ENCODE data around the gene HLA-DPA1. TPM values are rescaled to one million over a fixed set of nuclear protein-coding genes. Genes with fewer than 3 reads are reported as not detected.

Gene HLA-DPA1
- total RNA-seq, 8 experiments from 2014 or later = 0.09 to 6.9 (median 0.40) TPM

DNA sequence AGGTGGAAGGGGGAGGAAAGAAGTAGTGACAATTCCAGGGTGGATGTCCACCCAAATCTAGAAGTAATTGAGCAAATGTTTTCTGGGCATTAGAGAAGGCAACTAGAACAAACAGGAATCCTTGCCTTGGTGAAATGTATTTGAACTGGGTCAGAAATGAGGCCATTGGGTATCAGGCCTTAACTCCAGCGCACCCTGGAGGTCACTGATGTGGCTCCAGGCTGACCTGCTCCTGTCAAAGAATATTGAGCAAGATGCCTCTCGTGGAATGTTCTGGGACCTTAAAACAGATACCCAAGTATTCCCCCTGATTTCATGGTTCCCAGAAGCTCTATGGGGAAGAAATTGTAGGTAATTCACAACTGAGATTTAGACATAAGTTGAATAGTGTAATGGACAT lies 9.3 kb upstream of the HLA-DPA1 start:
- no peaks in the 10 kb centered on the region for H3K4me1 ChIP-seq (replicated peaks in 1 of 2)
- 17 to 72% (median 39%) methylated on average over 1 to 2 of the region's 2 CpGs; no CpG with 5 or more reads in 3 of the 10 experiments for WGBS, 10 experiments
- no peak overlapping the region for H3K27ac ChIP-seq
- peak in 4 of 8 experiments; percentile 26 to 45 (median 39) for ATAC-seq (replicated peaks in 6 of 8)
- H3K4me3 ChIP-seq = no peak overlapping the region
- in situ Hi-C loops (cut with MboI; ENCODE audit: low pct_unique_long_range_greater_than_20kb in 2 of 9, low sequenced_read_pairs in 9 of 9, unreplicated experiment in 9 of 9) = no loop called here

DNA sequence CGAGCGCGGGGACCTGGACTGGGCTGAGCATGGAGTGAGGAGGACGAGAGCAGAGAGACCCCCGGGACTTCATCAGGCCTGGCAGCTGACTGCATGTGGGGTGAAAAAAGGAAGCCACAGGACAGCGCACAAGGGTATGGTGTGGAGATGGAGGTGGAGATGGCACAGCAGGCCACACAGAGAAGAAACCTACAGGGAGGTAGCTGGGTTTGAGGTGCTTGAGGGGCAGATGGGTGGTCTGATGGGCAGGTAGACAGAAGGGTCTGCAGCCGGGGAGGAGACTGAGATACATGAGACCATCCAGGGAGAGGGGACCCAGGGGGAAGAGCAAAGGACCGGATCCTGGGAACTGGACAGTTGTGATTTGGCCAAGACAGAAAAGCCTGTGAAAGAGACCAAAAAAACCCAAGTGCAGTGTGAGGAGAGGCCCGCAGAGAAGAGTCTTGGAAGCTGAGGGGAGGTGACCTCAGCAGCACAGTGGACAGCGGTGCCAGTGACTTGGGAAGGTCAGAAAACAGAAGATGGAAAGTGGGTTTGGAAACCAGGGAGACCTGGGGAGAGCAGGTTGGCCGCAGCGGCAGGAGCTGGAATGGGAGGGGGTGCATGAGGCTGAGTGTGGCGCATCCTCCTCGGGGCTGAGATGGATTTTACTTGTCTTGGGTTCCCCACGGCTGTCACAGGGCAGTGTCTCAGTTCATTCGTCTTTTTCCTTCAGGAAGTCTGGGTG lies 7.8 kb upstream of the HLA-DPA1 start:
- 25 to 80% (median 55%) methylated on average over 1 to 7 of the region's 16 CpGs; no CpG with 5 or more reads in 3 of the 10 experiments for WGBS, 10 experiments
- Histone ChIP-seq H3K4me3 (peak overlapping the region in 4 of 5 donors; percentile 16 to 32 (median 28)), H3K4me1 (replicated peaks in 1 of 2) (no peaks in the 10 kb centered on the region), H3K27ac (peak overlapping the region in 1 of 2 donors; percentile 83)
- peak in 3 of 8 experiments; percentile 7 to 31 (median 9) for ATAC-seq (replicated peaks in 6 of 8)
- in situ Hi-C loops (cut with MboI; ENCODE audit: low pct_unique_long_range_greater_than_20kb in 2 of 9, low sequenced_read_pairs in 9 of 9, unreplicated experiment in 9 of 9) = no loop called here

- peak overlapping the region in 4 of 5 donors; percentile 16 to 32 (median 28) for H3K4me3 ChIP-seq
- H3K4me1 ChIP-seq (replicated peaks in 1 of 2) = no peaks in the 10 kb centered on the region
- peak overlapping the region in 1 of 2 donors; percentile 83 for H3K27ac ChIP-seq
- in situ Hi-C loops (cut with MboI; ENCODE audit: low pct_unique_long_range_greater_than_20kb in 2 of 9, low sequenced_read_pairs in 9 of 9, unreplicated experiment in 9 of 9) = no loop called here
- 0 to 18% (median 13%) methylated on average over 3 to 17 of the region's 49 CpGs; no CpG with 5 or more reads in 3 of the 10 experiments for WGBS, 10 experiments
- ATAC-seq (replicated peaks in 6 of 8) = peak; percentile 77 to 93 (median 86)
Observed at GRCh38 chr6:33080127-33081089, 7.0 kb upstream of the HLA-DPA1 start.

- in situ Hi-C loops (cut with MboI; ENCODE audit: low pct_unique_long_range_greater_than_20kb in 2 of 9, low sequenced_read_pairs in 9 of 9, unreplicated experiment in 9 of 9) = loop anchor here in 1 of 9 experiments (5.0 kb wide), 1 partner anchor 67 kb away; no protein-coding TSS in a partner anchor
- Histone ChIP-seq H3K27ac (no peak overlapping the region), H3K4me1 (replicated peaks in 1 of 2) (no peaks in the 10 kb centered on the region), H3K4me3 (no peak overlapping the region)
- ATAC-seq (replicated peaks in 6 of 8) = no peak
- WGBS, 10 experiments = 17 to 94% (median 60%) methylated on average over 1 to 4 of the region's 4 CpGs; no CpG with 5 or more reads in 1 of the 10 experiments
Observed at GRCh38 chr6:33079580-33079979, 6.1 kb upstream of the HLA-DPA1 start.

DNA sequence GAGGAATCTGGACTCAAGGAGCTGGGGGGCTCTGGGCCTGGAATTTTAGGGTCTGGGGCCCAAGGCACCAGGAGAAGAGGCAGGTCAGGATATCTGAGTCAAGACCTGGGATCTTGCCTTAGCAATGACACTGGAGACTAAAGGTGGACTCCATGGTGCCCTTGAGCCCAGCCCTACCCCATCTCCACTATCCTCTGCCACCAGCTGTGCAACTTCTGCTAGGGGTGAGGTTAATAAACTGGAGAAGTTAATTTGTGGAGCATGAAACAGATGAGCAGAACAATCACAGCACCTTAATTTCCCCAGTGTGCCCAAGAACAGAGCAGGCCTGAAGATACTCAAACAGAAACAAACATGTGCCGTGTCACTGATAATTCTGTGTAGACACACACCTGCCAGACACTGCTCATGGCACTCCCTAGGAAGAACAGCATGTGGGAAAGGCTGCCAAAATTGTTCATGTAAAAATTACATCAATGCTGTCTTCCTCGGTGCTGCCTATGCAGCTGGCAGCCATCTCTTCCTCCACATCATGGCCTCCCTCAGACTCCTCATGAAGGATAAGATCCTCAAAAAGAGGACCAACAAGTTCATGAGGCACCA lies 5.6 kb upstream of the HLA-DPA1 start:
- WGBS, 10 experiments = 60 to 100% (median 92%) methylated on average over 1 to 2 of the region's 2 CpGs; no CpG with 5 or more reads in 3 of the 10 experiments
- no peaks in the 10 kb centered on the region for H3K4me1 ChIP-seq (replicated peaks in 1 of 2)
- no peak overlapping the region for H3K27ac ChIP-seq
- in situ Hi-C loops (cut with MboI; ENCODE audit: low pct_unique_long_range_greater_than_20kb in 2 of 9, low sequenced_read_pairs in 9 of 9, unreplicated experiment in 9 of 9) = loop anchor here in 1 of 9 experiments (5.0 kb wide), 1 partner anchor 67 kb away; no protein-coding TSS in a partner anchor
- ATAC-seq (replicated peaks in 6 of 8) = no peak
- no peak overlapping the region for H3K4me3 ChIP-seq

DNA sequence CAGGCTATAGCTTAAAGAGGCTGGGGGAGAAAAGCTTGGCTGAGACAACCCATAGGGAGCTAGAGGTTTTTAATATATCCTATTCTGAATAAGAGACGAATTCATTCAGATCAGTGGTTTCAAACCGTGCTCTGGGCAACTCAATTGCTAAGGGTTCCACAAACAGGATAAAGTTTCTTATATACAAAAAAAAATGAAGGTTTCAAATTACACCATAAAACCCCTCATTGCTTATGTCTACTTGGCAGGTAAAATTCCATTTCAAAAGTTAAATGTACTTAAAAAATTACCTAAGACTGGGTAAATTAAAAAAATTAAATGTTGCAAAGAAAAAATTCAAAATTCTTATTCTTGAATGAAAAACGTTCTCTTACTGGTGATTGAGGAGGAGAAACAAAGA lies 5.0 kb upstream of the HLA-DPA1 start:
- 23 to 73% (median 58%) methylated on average over 1 to 3 of the region's 3 CpGs for WGBS, 10 experiments
- Histone ChIP-seq H3K4me3 (no peak overlapping the region), H3K4me1 (replicated peaks in 1 of 2) (no peaks in the 10 kb centered on the region), H3K27ac (no peak overlapping the region)
- in situ Hi-C loops (cut with MboI; ENCODE audit: low pct_unique_long_range_greater_than_20kb in 2 of 9, low sequenced_read_pairs in 9 of 9, unreplicated experiment in 9 of 9) = loop anchor here in 1 of 9 experiments (5.0 kb wide), 1 partner anchor 66 kb away; no protein-coding TSS in a partner anchor
- ATAC-seq (replicated peaks in 6 of 8) = no peak

DNA sequence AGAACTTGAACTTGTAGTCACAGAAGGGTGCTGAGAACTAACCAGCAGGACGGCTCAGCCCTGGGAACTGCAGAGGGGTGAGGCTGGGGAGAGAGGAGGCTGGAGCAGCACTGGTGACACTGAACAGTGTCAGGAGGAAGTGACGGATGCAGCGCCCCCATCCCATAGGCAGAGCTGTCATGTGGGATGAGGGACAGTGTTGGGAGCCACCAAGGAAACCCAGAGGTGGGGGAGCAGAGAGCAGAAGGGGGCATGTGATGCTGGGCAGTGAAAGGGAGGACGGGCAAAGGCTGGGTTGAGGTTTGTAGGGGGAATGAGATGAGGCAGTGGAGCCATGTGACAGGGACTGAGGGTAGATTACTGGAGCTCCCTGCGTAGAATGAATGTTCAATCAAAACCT lies 4.5 kb upstream of the HLA-DPA1 start:
- WGBS, 10 experiments = 50 to 70% (median 57%) methylated on average over 2 to 5 of the region's 5 CpGs; no CpG with 5 or more reads in 6 of the 10 experiments
- H3K4me1 ChIP-seq (replicated peaks in 1 of 2) = no peaks in the 10 kb centered on the region
- H3K27ac ChIP-seq = no peak overlapping the region
- H3K4me3 ChIP-seq = no peak overlapping the region
- peak in 2 of 8 experiments; percentile 40 to 47 for ATAC-seq (replicated peaks in 6 of 8)
- in situ Hi-C loops (cut with MboI; ENCODE audit: low pct_unique_long_range_greater_than_20kb in 2 of 9, low sequenced_read_pairs in 9 of 9, unreplicated experiment in 9 of 9) = loop anchor here in 1 of 9 experiments (5.0 kb wide), 1 partner anchor 66 kb away; no protein-coding TSS in a partner anchor

- ATAC-seq (replicated peaks in 6 of 8) = no peak
- in situ Hi-C loops (cut with MboI; ENCODE audit: low pct_unique_long_range_greater_than_20kb in 2 of 9, low sequenced_read_pairs in 9 of 9, unreplicated experiment in 9 of 9) = loop anchor here in 1 of 9 experiments (5.0 kb wide), 1 partner anchor 64 kb away; no protein-coding TSS in a partner anchor
- H3K4me1 ChIP-seq (replicated peaks in 1 of 2) = no peaks in the 10 kb centered on the region
- no peak overlapping the region for H3K27ac ChIP-seq
- WGBS, 10 experiments = 0 to 86% (median 61%) methylated on average over 1 to 2 of the region's 3 CpGs; no CpG with 5 or more reads in 6 of the 10 experiments
- no peak overlapping the region for H3K4me3 ChIP-seq
Observed at GRCh38 chr6:33076406-33076934, 3.0 kb upstream of the HLA-DPA1 start.

- Histone ChIP-seq H3K4me1 (replicated peaks in 1 of 2) (no peaks in the 10 kb centered on the region), H3K27ac (no peak within 1 kb of the TSS), H3K4me3 (no peak within 1 kb of the TSS)
- in situ Hi-C loops (cut with MboI; ENCODE audit: low pct_unique_long_range_greater_than_20kb in 2 of 9, low sequenced_read_pairs in 9 of 9, unreplicated experiment in 9 of 9) = loop anchor here in 1 of 9 experiments (5.0 kb wide), 1 partner anchor 63 kb away; no protein-coding TSS in a partner anchor
- peak in 5 of 8 experiments; percentile 26 to 89 (median 49) for ATAC-seq (replicated peaks in 6 of 8)
- WGBS, 10 experiments = 36 to 93% (median 55%) methylated on average over 3 to 6 of the region's 10 CpGs; no CpG with 5 or more reads in 3 of the 10 experiments
Observed at GRCh38 chr6:33075568-33076405, 2.3 kb upstream of the HLA-DPA1 start, which contains the start of gene HLA-DPB1. Gene HLA-DPB1, plus strand, starts transcription at chr6:33075990. Its CDS starts 52 bp downstream, at chr6:33076042.

GRCh38 chr6:33075208-33075567 lies 1.7 kb upstream of the HLA-DPA1 start:
- in situ Hi-C loops (cut with MboI; ENCODE audit: low pct_unique_long_range_greater_than_20kb in 2 of 9, low sequenced_read_pairs in 9 of 9, unreplicated experiment in 9 of 9) = loop anchor here in 1 of 9 experiments (5.0 kb wide), 1 partner anchor 63 kb away; no protein-coding TSS in a partner anchor
- H3K27ac ChIP-seq = no peak overlapping the region
- H3K4me3 ChIP-seq = no peak overlapping the region
- WGBS, 10 experiments = 31 to 100% (median 82%) methylated on average over 1 to 4 of the region's 4 CpGs; no CpG with 5 or more reads in 2 of the 10 experiments
- no peaks in the 10 kb centered on the region for H3K4me1 ChIP-seq (replicated peaks in 1 of 2)
- no peak for ATAC-seq (replicated peaks in 6 of 8)

- Histone ChIP-seq H3K4me1 (replicated peaks in 1 of 2) (no peaks in the 10 kb centered on the region), H3K27ac (no peak overlapping the region), H3K4me3 (no peak overlapping the region)
- ATAC-seq (replicated peaks in 6 of 8) = no peak
- in situ Hi-C loops (cut with MboI; ENCODE audit: low pct_unique_long_range_greater_than_20kb in 2 of 9, low sequenced_read_pairs in 9 of 9, unreplicated experiment in 9 of 9) = no loop called here
- 49 to 100% (median 83%) methylated on average over 2 to 6 of the region's 7 CpGs for WGBS, 10 experiments
Observed at GRCh38 chr6:33072508-33073100, 845 bp downstream of the HLA-DPA1 start.

Measured in motor neuron (in vitro differentiated cells).